Activated naive CD4-positive, alpha-beta T cell treated with anti-CD3 and anti-CD28 coated beads for 36 hours (primary cell): ENCODE data around the gene RNF128. TPM values are rescaled to one million over a fixed set of nuclear protein-coding genes. Genes with fewer than 3 reads are reported as not detected.
"Not testable (repeated sequence)": the region's sequence is repeated elsewhere in the genome, so short reads cannot be mapped to it uniquely, and the experiment has no call there.

Experiments used
- CTCF ChIA-PET: fragments of 350-600 bp; sonication (Branson Sonifier 250); formaldehyde crosslinking; loops from one replicate; lab custom pipeline; 2021; ENCODE audit warnings: antibody characterized with exemption; lab: Charles Lee
- DNase-seq: peaks from one replicate; pipeline ENCODE4 v3.0.0-alpha.2; 2020
- H3K27ac Mint-ChIP-seq: one replicate; pipeline ENCODE4 v1.8.0; 2021; ENCODE audit warnings: mild to moderate bottlenecking, mixed read lengths
- H3K27me3 Mint-ChIP-seq: one replicate; pipeline ENCODE4 v1.8.0; 2021; ENCODE audit warnings: low read depth, mixed read lengths
- H3K36me3 Mint-ChIP-seq: one replicate; pipeline ENCODE4 v1.8.0; 2021; ENCODE audit warnings: low read depth, mixed read lengths
- H3K4me1 Mint-ChIP-seq: one replicate; pipeline ENCODE4 v1.8.0; 2021; ENCODE audit warnings: low read depth, mixed read lengths
- H3K4me3 Mint-ChIP-seq: one replicate; pipeline ENCODE4 v1.8.0; 2021; ENCODE audit warnings: mild to moderate bottlenecking, moderate library complexity, mixed read lengths
- H3K9me3 Mint-ChIP-seq: one replicate; pipeline ENCODE4 v1.8.0; 2021; ENCODE audit warnings: mixed read lengths
- intact Hi-C: fragments of 100-400 bp; cut with micrococcal nuclease; formaldehyde crosslinking; loops from one replicate; pipeline ENCODE4 v1.15.1; 2023
- total RNA-seq, 2 experiments: library from RNA; stranded (reverse); gene quantifications; one replicate each; pipeline ENCODE4 v1.2.3, GENCODE V29; 2021

The RNF128 gene
- total RNA-seq, 2 experiments from 2014 or later = not detected

- H3K9me3 Mint-ChIP-seq, CTCF ChIA-PET, H3K36me3 Mint-ChIP-seq, H3K27ac Mint-ChIP-seq, H3K27me3 Mint-ChIP-seq, H3K4me1 Mint-ChIP-seq, DNase-seq, intact Hi-C loops, H3K4me3 Mint-ChIP-seq: not testable (repeated sequence)
Observed at GRCh38 chrX:106769288-106769687, 42.8 kb downstream of the RNF128 start.

DNA sequence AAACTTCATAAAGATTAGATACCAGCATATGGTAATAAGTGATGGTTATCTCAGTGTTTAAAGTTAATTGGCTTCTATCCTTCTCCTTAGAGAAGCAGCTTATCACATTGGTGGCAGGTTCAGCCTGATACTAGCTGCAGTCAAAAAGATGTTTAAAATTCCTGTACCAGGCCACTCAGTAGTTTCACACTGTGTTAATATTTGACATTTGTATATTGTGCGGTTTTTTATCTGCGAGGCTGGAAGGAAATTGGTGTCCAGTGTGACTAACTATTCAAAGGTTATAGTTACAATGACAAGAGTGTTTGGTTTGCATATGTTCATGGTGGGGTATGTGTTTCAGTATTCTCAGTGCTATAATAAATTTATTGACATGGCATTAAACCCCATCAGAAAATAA, 48.5 kb downstream of the RNF128 start:
- H3K36me3 Mint-ChIP-seq = no peaks in the 10 kb centered on the region
- H3K4me1 Mint-ChIP-seq = no peaks in the 10 kb centered on the region
- CTCF ChIA-PET = no interaction called here
- peaks cover 2% of the 10 kb centered on the region for H3K27me3 Mint-ChIP-seq
- H3K4me3 Mint-ChIP-seq = no peak overlapping the region
- no peak overlapping the region for H3K27ac Mint-ChIP-seq
- no peak for DNase-seq
- intact Hi-C loops = no loop called here
- no peaks in the 10 kb centered on the region for H3K9me3 Mint-ChIP-seq

DNA sequence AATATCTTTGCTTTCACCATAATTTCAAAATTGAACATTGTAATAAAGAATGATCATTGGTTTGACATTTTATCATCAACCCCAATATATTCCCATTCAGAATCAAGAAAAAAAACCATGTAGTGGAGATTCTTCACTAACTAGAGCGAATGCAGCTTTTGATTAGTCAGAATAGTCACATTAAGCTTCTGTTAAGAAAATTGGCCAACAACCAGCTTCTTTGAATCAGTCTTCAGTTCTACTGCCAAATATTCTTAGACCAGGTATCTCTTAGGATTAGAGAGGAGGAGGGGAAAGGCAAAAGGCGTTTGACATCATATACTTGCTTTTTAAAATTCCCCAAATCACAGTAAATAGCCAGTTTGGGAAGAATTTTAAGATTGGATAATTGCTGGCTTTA, 53.8 kb downstream of the RNF128 start:
- no peaks in the 10 kb centered on the region for H3K36me3 Mint-ChIP-seq
- H3K9me3 Mint-ChIP-seq = no peaks in the 10 kb centered on the region
- CTCF ChIA-PET = no interaction called here
- H3K27ac Mint-ChIP-seq = no peak overlapping the region
- no peak for DNase-seq
- no peak overlapping the region for H3K4me3 Mint-ChIP-seq
- peaks cover 10% of the 10 kb centered on the region for H3K27me3 Mint-ChIP-seq
- H3K4me1 Mint-ChIP-seq = no peaks in the 10 kb centered on the region
- intact Hi-C loops = no loop called here

DNA sequence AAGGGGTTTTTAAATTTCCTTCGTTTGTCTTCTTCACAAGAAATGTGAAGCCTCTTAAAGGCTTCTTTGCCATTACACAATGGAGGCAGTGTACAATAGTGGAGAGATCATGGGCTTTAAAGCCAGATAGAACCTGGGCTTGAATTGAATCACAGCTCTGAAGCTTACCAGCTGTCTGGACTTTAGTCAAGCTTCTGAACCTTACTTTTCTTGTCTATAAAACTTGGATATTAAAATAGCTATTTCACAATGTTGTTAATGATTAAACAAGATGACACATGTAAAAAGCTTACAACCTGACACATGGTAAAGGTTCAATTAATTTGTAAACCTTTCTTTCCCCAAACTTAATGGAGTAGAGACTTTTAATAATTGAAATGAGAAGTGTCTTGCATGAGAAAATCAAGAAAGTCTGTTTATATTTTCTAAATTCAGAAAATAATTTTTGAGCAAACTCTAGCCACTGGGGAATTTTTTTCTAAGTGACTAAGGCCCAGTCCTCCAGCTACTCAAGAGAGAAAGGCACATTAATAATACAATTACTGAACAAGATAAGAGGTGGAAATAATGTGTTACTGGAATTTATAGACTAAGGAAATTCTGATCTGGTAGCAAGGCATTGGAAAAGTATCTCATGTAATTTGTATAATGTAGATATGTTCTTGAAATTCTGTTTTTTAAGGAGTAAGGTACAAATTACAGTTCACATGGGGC, 54.3 kb downstream of the RNF128 start:
- peaks cover 12% of the 10 kb centered on the region for H3K27me3 Mint-ChIP-seq
- H3K9me3 Mint-ChIP-seq = no peaks in the 10 kb centered on the region
- intact Hi-C loops = no loop called here
- no peak for DNase-seq
- no peaks in the 10 kb centered on the region for H3K36me3 Mint-ChIP-seq
- H3K27ac Mint-ChIP-seq = no peak overlapping the region
- CTCF ChIA-PET = no interaction called here
- H3K4me3 Mint-ChIP-seq = no peak overlapping the region
- no peaks in the 10 kb centered on the region for H3K4me1 Mint-ChIP-seq

- Mint-ChIP-seq H3K4me1 (no peaks in the 10 kb centered on the region), H3K9me3 (no peaks in the 10 kb centered on the region), H3K36me3 (no peaks in the 10 kb centered on the region), H3K27ac (no peak overlapping the region), H3K4me3 (no peak overlapping the region), H3K27me3 (peaks cover 12% of the 10 kb centered on the region)
- intact Hi-C loops = no loop called here
- DNase-seq = no peak
- CTCF ChIA-PET = interaction anchor here (0.6 kb wide), 1 partner anchor 303 kb away, joined by 3 read pairs; no protein-coding TSS in a partner anchor
Observed at GRCh38 chrX:106783716-106784115, 57.2 kb downstream of the RNF128 start.

DNA sequence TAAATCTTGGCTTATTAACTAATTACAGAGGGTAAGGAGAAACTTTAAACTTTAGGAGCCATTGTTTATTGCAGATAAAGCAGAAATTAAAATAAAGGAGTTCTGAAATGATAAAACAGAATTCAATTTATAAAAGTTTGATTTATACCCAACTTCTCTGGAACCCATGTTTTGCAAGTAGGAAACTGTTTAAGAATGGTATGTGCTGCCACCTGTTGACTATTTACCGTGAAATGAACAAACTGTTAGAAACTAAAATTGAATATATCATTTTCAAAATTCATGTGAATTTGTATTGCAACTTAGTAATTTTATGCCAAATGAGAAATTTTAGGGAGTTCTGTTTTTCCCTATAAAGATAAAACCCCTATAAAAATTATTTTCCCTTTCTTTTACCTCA, 65.0 kb downstream of the RNF128 start:
- no peak overlapping the region for H3K4me3 Mint-ChIP-seq
- H3K4me1 Mint-ChIP-seq = no peaks in the 10 kb centered on the region

GRCh38 chrX:106802063-106802387, 75.5 kb downstream of the RNF128 start:
- Mint-ChIP-seq H3K4me1 (peaks cover 5% of the 10 kb centered on the region), H3K27me3 (peaks cover 22% of the 10 kb centered on the region), H3K9me3 (no peaks in the 10 kb centered on the region), H3K27ac (no peak overlapping the region), H3K36me3 (no peaks in the 10 kb centered on the region), H3K4me3 (peak overlapping the region; percentile 91)
- no peak for DNase-seq
- CTCF ChIA-PET = no interaction called here
- intact Hi-C loops = loop anchor here (2.0 kb wide), 1 partner anchor 191 kb away; the partner anchor contains the start of gene RADX

More for the DNA sequence above, 65.0 kb downstream of the RNF128 start:
- CTCF ChIA-PET = interaction anchor here (1.1 kb wide), 1 partner anchor 310 kb away, joined by 5 read pairs; no protein-coding TSS in a partner anchor
- intact Hi-C loops = loop anchor here (1.0 to 2.0 kb wide), 2 partner anchors 310 to 377 kb away; no protein-coding TSS in a partner anchor
- no peak for DNase-seq
- Mint-ChIP-seq H3K27ac (no peak overlapping the region), H3K36me3 (no peaks in the 10 kb centered on the region), H3K27me3 (no peaks in the 10 kb centered on the region), H3K9me3 (no peaks in the 10 kb centered on the region)

DNA sequence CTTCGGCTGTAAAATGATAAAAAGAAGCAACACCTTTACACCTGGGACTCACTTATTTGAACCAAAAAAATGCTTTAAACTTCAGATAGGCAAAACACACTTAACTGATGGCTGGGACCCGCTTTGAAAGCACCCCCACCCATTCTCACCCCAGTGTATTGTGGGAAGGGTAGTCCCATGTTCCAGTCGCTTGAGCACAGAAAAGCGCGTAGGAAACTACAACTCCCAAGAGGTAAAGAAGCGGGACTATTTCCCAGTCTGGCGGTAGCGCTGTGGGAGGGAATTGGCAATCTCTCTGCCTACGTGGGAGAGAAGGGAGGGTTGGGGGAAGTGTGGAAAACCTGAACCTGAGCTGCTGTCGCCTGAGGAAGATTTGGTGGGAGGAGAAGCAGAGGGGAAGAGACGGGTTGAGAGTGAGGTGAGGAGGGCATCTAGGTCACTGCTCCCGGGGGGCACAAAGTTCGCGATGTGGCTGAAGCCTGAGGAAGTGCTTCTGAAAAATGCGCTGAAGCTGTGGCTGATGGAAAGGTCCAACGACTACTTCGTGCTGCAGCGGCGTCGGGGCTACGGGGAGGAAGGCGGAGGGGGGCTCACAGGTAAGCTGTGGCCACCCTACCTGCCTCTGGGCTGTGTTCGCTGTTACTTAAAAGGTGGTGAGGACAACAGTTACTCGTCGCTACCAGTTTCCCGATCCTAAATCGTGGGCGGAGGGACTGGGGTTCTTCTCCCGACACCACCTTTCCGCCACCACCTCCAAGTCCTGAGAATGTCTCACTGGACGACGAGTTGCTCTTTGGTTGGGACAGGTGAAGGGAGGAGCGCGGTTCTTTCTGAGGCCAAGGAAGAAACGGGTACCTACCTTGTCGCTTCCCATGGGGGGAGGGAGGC, 76.1 kb downstream of the RNF128 start, which contains the start of gene TBC1D8B:
TSS of gene TBC1D8B (plus strand) at position 286 of the 888 bp plus-strand sequence. CDS start at position 467, 181 bp downstream.
- intact Hi-C loops = loop anchor here (2.0 kb wide), 1 partner anchor 192 kb away; the partner anchor contains the start of gene RADX
- Mint-ChIP-seq H3K36me3 (no peaks in the 10 kb centered on the region), H3K27ac (peak within 1 kb of the TSS; percentile 66), H3K4me1 (peaks cover 5% of the 10 kb centered on the region), H3K9me3 (no peaks in the 10 kb centered on the region), H3K4me3 (peak within 1 kb of the TSS; percentile 91), H3K27me3 (peaks cover 22% of the 10 kb centered on the region)
- peak; percentile 35 for DNase-seq
- CTCF ChIA-PET = no interaction called here

DNA sequence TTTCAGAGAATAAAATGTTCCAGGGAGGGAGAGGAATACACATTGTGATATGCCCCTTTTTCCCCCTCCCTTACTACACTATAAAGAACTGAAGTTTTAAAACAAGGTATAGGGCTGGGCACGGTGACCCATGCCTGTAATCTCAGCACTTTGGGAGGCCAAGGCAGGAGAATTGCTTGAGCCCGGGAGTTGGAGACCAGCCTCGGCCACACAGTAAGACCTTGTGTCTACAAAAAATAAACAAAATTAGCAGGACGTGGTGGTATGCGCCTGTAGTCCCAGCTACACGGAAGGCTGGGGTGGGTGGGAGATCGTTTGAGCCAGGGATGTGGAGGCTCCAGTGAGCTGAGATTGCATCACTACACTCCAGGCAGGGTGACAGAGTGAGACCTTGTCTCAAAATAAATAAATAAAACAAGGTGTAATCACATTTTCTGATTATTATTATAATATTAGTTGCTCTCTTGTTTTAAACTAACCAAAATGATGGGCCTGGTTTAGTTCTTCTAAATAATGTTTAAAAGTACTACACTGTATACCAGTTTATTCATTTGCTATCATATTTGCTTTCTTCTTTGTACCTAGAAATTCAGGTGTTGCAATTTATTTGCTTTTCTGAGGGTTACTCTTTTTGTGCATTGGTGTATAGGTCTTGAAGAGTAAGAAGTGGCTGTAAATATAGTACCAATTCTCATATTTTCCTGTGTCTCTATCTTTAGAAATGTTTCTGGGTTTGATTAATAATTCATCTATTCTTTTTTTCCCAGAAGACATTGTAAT, 84.8 kb downstream of the RNF128 start:
- H3K36me3 Mint-ChIP-seq = no peaks in the 10 kb centered on the region
- no peaks in the 10 kb centered on the region for H3K9me3 Mint-ChIP-seq
- H3K27me3 Mint-ChIP-seq = no peaks in the 10 kb centered on the region
- DNase-seq = no peak
- H3K4me3 Mint-ChIP-seq = no peak overlapping the region
- CTCF ChIA-PET = no interaction called here
- H3K27ac Mint-ChIP-seq = no peak overlapping the region
- no peaks in the 10 kb centered on the region for H3K4me1 Mint-ChIP-seq
- intact Hi-C loops = no loop called here

- H3K27ac Mint-ChIP-seq, DNase-seq, H3K4me3 Mint-ChIP-seq, CTCF ChIA-PET, H3K9me3 Mint-ChIP-seq, H3K27me3 Mint-ChIP-seq, H3K36me3 Mint-ChIP-seq, intact Hi-C loops, H3K4me1 Mint-ChIP-seq: not testable (repeated sequence)
Observed at GRCh38 chrX:106812930-106813329, 86.4 kb downstream of the RNF128 start.

GRCh38 chrX:106814093-106814492, 87.6 kb downstream of the RNF128 start:
- H3K27me3 Mint-ChIP-seq, H3K36me3 Mint-ChIP-seq, H3K4me1 Mint-ChIP-seq, H3K27ac Mint-ChIP-seq, H3K4me3 Mint-ChIP-seq, H3K9me3 Mint-ChIP-seq, DNase-seq, CTCF ChIA-PET, intact Hi-C loops: not testable (repeated sequence)
